Right ventricle myocardium superior (tissue), 1 donor: Measurements from ENCODE around the gene ZG16. TPM values are rescaled to one million over a fixed set of nuclear protein-coding genes. Genes with fewer than 3 reads are reported as not detected.
"Not testable (repeated sequence)": the region's sequence is repeated elsewhere in the genome, so short reads cannot be mapped to it uniquely, and the experiment has no call there.

Source experiments
- ATAC-seq: fragments of 200-7000 bp; cut with Tn5 transposase; one replicate; pipeline ENCODE4 v1.9.1; 2020; ENCODE audit warnings: mild to moderate bottlenecking; ENCODE audit not compliant: poor library complexity
- DNase-seq: peaks from one replicate; pipeline ENCODE4 v3.0.0-alpha.2; 2020
- intact Hi-C: fragments of 100-400 bp; cut with DNase I; formaldehyde crosslinking; loops from one replicate; pipeline ENCODE4 v1.11.2; 2022
- total RNA-seq: library from RNA; stranded (reverse); fragmentation: NEBNext Ultra II Directional; extraction: Animal tissue kit (Norgen Biotek cat#: 25700); gene quantifications from one replicate; pipeline ENCODE4 v1.2.1, GENCODE V29; 2021
- donor health status: DM: no; HTN: yes; CAD: no; lungs with severe emphysema.

Gene ZG16
- total RNA-seq, 1 donor from 2014 or later: not detected

DNA sequence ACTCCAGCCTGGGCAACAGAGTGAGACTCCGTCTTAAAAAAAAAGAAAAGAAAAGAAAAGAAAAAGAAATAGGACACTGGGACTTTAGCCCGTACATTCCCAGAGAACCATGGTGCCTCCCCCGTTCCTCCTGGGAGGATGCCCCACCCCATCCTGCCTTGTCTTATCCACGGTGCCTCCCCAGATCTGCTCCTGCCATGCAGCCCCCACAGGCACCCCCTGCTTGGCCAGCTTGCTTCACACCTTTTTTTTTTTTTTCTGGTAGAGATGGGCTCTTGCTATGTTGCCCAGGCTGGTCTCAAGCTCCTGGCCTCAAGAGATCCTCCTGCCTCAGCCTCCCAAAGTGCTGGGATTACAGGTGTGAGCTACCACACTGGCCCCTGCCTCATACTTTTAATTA, 31.5 kb upstream of the ZG16 start:
- DNase-seq, ATAC-seq, intact Hi-C loops: not testable (repeated sequence)

DNA sequence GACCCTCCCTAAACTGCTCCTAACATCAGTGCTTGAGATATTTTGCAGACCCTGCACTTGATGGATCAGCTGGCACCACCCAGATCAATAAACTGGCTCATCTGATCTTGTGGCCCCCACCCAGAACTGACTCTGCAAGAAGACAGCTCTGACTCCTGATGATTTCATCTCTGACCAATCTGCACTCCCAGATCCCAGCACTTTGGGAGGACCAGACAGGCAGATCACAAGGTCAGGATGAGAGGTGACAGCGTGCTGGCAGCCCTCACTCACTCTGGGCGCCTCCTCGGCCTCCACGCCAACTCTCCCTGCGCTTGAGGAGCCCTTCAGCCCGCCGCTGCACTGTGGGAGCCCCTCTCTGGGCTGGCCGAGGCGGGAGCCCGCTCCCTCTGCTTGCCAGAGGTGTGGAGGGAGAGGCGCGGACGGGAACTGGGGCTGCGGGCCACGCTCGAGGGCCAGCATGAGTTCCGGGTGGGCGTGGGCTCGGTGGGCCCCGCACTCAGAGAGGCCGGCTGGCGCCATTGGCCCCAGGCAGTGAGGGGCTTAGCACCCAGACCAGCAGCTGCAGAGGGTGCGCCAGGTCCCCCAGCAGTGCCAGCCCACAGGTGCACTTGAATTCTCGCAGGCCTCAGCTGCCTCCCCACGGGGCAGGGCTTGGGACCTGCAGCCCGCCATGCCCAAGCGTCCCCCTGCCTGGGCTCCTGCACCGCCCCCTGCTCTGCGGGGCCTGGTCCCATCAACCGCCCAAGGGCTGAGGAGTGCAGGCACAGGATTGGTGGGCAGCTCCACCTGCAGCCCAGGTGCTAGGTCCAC, 29.9 kb upstream of the ZG16 start:
- DNase-seq (no peak), ATAC-seq (no peak)
- intact Hi-C loops: no loop called here

DNA sequence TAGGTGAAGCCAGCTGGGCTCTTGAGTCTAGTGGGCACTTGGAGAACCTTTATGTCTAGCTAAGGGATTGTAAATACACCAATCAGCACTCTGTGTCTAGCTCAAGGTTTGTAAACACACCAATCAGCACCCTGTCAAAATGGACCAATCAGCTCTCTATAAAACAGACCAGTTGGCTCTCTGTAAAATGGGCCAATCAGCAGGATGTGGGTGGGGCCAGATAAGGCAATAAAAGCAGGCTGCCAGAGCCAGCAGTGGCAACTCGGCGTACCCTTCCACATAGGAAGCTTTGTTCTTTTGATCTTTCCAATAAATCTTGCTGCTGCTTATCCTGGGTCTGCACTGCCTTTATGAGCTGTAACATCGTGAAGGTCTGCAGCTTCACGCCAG, 29.3 kb upstream of the ZG16 start:
- DNase-seq, intact Hi-C loops, ATAC-seq: not testable (repeated sequence)

DNA sequence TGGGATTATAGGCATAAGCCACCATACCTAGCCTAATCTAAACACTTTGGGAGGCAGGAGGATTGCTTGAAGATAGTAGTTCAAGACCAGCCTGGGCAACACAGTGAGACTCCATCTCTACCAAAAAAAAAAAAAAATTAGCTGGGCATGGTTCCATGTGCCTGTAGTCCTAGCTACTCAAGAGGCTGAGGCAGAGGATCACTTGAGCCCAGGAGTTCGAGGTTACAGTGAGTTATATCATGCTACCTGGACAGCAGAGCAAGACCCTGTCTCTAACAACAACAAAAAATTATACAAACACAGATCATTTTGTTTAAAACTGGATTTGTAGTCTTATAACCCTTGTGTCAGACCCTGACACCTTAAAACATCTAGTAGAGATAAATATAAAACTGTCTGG, 24.5 kb upstream of the ZG16 start:
- intact Hi-C loops: no loop called here
- no peak for ATAC-seq
- no peak for DNase-seq

DNA sequence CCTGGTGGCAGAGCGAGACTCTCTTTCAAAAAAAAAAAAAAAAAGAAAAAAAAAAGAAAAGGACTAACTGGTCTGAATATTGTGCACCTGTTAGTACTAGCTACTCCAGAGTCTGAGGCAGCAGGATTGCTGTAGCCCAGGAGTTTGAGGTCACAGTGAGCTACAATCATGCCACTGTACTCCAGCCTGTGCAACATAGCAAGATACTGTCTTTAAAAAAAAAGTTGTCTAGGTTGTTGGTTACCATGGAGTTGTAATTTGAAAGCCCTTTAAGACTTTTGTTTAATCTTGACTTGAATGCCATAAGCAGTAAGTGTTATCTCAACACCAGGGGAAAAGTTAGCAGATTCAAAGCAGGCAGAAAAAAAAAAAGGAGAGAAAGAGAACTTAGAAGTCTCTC, 21.4 kb upstream of the ZG16 start:
- DNase-seq (no peak), ATAC-seq (no peak)
- intact Hi-C loops: no loop called here

DNA sequence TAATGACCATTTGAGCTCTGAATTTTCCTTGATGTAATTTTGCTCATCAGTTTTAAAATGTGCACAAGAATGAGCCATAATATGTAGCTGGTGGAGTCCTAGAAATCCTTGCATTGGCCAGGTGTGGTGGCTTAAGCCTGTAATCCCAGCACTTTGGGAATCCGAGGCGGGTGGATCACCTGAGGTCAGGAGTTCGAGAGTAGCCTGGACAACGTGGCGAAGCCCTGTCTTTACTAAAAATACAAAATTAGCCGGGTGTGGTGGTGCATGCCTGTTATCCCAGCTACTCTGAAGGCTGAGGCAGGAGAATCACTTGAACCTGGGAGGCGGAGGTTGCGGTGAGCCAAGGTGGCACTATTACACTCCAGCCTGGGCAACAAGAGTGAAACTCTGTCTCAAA, 21.0 kb upstream of the ZG16 start:
- intact Hi-C loops, DNase-seq, ATAC-seq: not testable (repeated sequence)

DNA sequence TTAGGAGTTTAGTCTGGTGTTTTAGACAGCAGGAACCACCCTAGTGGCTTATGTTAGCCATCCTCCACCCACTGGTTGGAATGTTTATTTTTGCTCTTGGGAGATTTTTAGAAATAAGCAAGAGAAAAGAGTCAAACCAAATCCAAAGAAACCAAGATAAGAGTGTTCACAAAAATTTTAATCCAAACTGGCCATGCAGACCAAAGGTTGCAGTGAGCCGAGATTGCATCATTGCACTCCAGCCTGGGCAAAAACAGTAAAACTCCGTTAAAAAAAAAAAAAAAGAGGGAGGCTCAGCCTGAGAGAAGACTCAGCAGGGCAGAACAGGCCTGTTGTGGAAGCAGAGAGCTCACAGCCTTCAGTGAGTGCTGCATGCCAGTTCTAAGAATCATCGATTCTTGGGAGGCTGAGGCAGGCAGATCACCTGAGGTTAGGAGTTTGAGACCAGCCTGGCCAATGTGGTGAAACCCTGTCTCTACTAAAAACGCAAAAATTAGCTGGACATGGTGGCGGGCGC, 20.0 kb upstream of the ZG16 start:
- ATAC-seq: peak; percentile 72
- DNase-seq: no peak
- intact Hi-C loops: no loop called here

DNA sequence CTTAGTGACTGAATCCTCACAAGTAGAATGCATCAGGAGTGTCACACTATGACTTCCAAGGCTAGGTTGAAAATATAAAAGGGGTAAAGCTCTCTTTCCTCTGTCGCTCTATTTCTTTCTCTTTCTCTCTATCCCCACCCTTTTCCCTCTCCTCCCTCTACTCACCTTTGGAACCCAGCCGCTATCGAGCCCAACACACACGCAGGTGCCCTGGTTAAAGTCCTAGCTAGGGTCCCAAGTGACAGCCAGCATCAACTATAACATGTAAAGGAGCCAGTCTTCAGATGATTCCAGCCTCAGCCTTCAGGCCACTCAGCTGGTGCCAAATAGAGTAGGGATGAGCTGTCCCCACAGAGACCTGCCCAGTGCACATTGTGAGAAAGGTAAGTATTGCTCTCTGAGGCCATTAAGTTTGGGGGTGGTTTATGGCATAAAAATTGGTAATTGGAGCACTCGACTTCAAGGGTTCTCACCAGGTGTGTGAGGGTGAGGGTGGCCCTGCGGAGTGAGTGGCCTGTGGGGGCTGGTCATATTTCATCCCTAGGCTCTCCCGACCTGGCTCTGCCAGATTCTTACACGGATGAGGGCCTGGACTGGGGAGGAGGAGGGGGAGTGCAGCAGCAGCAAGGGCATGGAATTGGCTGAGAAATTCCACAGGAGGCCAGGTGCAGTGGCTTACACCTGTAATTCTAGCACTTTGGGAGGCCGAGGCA, 17.3 kb upstream of the ZG16 start:
- no peak for ATAC-seq
- intact Hi-C loops: no loop called here
- DNase-seq: no peak

DNA sequence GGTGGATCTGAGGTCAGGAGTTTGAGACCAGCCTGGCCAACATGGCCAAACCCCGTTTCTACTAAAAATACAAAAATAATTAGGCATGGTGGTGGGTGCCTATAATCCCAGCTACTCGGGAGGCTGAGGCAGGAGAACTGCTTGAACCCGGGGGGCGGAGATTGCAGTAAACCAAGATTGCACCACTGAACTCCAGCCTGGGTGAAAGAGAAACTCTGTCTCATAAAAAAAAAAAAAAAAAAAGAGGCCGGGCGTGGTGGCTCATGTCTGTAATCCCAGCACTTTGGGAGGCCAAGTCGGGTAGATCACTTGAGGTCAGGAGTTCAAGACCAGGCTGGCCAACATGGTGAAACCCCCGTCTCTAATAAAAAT, 16.8 kb upstream of the ZG16 start:
- ATAC-seq, intact Hi-C loops, DNase-seq: not testable (repeated sequence)

DNA sequence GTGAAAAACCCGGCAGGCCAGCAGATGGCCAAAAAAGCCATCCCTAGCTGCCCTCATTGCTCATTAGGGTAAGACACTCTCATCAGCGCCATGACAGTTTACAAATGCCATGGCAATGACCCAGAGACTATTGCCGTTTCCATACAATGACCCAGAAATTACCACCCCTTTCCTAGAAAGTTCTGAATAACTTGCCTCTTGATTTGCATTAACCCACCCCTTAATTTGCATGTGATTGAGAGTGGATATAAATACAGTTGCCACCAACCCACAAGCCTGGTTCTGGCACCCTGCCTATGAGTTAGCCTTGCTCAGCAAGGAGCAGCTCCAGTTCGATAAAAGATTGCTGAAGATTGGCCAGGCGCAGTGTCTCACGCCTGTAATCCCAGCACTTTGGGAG, 16.2 kb upstream of the ZG16 start:
- no peak for DNase-seq
- no peak for ATAC-seq
- intact Hi-C loops: no loop called here

DNA sequence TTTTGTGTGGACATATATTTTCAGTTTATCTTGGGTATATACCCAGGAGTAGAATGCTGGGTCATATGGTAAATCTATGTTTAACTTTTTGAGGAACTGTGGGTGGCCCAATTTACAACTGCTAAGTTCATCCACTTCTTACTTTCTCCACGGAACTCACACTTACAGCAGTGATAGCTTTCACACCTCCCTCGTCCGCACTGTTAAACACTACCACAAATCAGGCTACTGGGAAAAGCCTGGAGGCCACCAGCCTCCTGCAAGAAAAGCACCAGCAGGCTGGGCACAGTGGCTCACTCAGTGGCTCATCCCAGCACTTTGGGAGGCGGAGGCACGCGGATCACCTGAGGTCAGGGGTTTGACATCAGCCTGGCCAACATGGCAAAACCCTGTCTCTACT, 14.7 kb upstream of the ZG16 start:
- intact Hi-C loops: no loop called here
- ATAC-seq (no peak), DNase-seq (no peak)

DNA sequence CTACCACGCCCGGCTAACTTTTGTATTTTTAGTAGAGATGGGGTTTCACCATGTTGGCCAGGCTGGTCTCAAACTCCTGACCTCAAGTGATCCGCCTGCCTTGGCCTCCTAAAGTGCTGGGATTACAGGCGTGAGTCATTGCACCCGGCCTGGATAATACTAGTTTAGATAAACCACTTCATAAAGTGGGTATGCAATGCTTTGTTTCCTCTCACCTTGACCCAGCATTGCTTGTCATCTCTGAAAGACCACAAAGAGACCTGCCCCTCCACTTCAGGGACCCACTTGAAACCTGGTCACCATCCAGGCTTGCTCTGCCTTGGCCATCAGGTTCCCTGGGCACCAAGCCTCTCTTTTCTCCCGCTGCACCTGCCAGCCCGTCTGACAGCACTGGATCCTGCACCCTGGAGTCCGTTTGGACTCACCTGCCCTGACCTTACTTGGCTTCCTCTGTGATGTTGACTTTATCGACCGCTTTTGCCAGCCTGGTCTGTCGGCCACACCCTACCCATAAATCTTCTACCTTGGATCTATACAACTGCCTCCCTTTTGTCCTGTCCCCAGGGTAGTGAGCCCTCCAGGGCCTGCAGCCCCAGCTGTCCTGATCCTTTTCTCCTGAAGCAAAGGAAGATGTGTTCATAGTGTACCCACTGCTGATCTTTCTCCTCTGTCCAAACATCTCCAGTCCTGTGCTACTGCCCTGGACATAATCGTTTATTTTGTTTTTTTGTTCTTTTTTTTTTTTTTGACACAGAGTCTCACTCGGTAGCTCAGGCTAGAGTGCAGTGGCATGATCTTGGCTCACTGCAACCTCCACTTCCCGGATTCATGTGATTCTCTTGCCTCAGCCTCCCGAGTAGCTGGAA, 12.7 kb upstream of the ZG16 start:
- intact Hi-C loops: no loop called here
- peak; percentile 69 for ATAC-seq
- DNase-seq: no peak

DNA sequence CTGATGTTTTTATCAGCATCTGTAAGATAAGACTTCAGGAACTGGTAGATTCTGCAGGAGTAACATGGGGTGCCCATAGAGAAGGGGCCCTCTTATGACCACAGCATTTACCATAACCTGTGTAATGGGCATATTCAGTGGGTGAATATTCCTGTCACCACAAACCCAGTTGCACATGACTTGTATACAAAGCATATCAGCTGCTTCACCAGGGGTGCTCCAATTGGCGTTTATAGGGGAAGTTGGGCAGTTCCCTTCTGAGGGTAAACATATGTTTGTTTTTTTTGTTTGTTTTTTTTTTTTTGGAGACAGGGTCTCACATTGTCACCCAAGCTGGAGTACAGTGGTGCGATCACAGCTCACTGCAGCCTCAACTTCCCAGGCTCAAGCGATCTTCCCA, 11.5 kb upstream of the ZG16 start:
- intact Hi-C loops: no loop called here
- no peak for ATAC-seq

DNA sequence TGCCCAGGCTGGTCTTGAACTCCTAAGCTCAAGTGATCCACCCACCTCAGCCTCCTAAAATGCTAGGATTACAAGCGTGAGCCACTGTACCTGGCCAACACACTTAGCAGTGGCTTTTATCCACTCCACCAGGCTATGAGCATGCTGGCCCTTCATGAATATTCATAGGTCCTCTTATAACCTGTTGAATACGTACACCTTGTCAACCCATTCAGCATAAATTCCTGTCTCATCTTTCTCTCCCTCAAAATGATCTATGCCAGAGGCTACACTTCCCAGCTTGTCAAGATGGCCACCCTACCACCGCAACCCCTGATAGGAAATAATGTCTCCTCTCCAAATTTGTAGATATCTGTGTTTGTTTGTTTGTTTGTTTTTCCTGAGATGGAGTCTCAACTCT, 11.0 kb upstream of the ZG16 start:
- ATAC-seq (no peak), DNase-seq (no peak)
- intact Hi-C loops: no loop called here

More for the DNA sequence above, 11.5 kb upstream of the ZG16 start:
- no peak for DNase-seq

DNA sequence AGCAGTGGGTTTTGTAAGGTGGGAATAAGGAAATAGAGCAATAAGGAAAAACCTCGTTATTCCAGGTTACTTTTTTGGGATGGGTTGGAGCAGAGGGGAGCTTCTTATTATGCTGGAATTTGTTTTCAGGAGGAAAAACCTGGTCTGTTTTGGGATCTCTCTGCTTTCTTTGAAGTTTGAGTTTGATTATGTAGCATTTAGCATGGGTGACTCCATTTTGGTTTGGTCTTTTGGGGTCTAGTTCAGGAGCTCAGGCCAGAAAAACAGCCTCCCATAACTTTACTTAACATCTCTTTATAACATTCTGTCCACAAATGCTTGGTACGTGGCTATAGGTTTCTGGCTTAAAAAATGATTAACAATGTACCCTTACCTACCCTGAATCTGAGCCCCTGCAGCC, 8.5 kb upstream of the ZG16 start:
- intact Hi-C loops: no loop called here
- ATAC-seq (no peak), DNase-seq (no peak)

DNA sequence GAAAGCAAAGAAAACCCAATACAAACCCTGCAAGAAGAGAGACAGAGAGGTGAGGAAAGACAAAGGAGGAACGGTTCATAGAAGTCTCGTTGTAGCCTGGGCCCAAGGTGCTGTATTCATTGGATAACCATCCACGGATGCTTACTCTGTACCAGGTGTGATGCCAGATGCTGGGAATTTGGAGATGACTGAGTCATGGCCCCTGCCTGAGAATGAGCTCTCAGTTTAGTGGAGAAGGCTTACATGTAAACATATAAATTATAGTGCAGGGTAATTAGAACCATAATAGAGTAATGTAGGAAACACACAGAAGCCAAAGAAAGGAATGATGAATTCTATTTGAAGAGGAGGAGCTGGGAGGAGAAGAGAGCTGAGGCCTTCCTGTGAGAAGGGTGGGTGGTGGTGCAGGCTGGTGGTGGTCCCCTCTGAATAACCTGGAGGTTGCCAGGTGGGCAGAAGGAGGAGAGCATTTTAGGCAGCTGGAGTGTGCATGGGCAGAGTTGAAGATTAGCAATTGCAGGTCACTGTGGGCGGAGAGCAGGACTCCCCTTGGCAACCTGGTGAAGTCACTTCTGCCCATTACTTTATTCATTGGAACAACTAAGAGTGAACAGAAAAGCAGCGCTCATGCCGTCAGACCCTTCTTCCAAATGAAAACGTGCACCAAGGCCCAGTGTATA, 7.7 kb upstream of the ZG16 start:
- DNase-seq (no peak), ATAC-seq (no peak)
- intact Hi-C loops: no loop called here

DNA sequence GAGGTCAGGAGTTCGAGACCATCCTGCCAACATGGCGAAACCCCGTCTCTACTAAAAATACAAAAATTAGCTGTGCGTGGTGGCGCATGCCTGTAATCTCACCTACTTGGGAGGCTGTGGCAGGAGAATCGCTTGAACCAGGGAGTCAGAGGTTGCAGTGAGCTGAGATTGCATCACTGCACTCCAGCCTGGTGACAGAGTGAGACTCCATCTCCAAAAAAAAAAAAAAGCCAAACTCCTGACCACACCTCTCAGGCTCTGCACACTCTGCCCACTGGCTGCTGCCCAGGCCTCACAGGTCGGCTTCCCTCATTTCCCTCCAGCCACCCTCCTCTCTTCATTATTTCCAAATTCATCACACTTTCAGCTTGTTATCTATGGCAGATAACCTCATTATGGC, 5.7 kb upstream of the ZG16 start:
- ATAC-seq, intact Hi-C loops, DNase-seq: not testable (repeated sequence)

DNA sequence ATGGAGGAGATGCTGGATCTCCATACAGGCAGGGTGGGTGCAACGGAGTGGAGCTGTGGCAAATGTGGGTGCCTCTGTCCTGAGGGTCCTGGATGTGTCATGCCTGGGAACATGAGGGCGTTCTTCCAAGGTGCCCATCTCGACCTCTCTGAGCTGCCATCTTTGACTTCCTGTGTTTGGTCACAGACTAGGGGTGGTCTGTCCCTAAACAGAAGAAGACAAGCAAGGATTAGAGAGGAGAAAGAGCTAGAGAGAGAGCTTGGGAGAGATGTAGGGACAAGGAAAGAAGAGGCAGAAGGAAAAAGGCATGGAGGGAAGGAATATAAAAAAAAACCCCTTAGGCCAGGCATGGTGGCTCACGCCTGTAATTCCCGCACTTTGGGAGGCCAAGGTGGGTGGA, 3.3 kb upstream of the ZG16 start:
- DNase-seq (no peak), ATAC-seq (no peak)
- intact Hi-C loops: no loop called here
